SU-DHL-6 (cell line): ENCODE measurements around the gene KCNK18.

Experiments used
- H2AFZ ChIP-seq: fragments of 200-600 bp; sonication (generic); 2 replicates; pipeline ENCODE4 v1.6.1; 2014; ENCODE audit warnings: low read depth, mild to moderate bottlenecking, moderate library complexity, mixed read lengths, antibody characterized with exemption, low read length; ENCODE audit not compliant: severe bottlenecking
- H3F3A ChIP-seq: fragments of 200-600 bp; shearing (Covaris generic); 2 replicates; pipeline ENCODE4 v1.6.0; 2016; ENCODE audit warnings: antibody characterized with exemption, mild to moderate bottlenecking; ENCODE audit not compliant: insufficient read depth
- H3K27ac ChIP-seq: fragments of 200-600 bp; sonication (generic); 2 replicates; pipeline ENCODE4 v1.5.1; 2016; ENCODE audit warnings: low read depth, mild to moderate bottlenecking, low read length, moderate library complexity, mixed read lengths
- H3K27me3 ChIP-seq: fragments of 200-600 bp; sonication (generic), shearing (Covaris generic); 2 replicates; pipeline ENCODE4 v1.6.0; 2014; ENCODE audit warnings: mild to moderate bottlenecking, low read length
- H3K36me3 ChIP-seq: fragments of 200-600 bp; sonication (generic); 2 replicates; pipeline ENCODE4 v1.6.1; 2014; ENCODE audit warnings: mild to moderate bottlenecking, low read length, mixed read lengths
- H3K4me2 ChIP-seq: fragments of 300-600, 200-600 bp; shearing (Covaris generic), sonication (generic); 2 replicates; pipeline ENCODE4 v1.6.0; 2014; ENCODE audit warnings: low read length, low read depth, mild to moderate bottlenecking; ENCODE audit not compliant: poor library complexity, severe bottlenecking
- H3K4me3 ChIP-seq: fragments of 200-600 bp; sonication (generic); 2 replicates; pipeline ENCODE4 v1.5.1; 2014; ENCODE audit warnings: antibody characterized with exemption, low read length, mild to moderate bottlenecking, mixed read lengths; ENCODE audit not compliant: insufficient read depth, poor library complexity, severe bottlenecking
- H3K79me2 ChIP-seq: fragments of 200-600 bp; sonication (generic); 2 replicates; pipeline ENCODE4 v1.6.1; 2014; ENCODE audit warnings: mild to moderate bottlenecking, low read length, moderate library complexity; ENCODE audit not compliant: insufficient read depth
- H3K9ac ChIP-seq: fragments of 200-600 bp; sonication (generic); 2 replicates; pipeline ENCODE4 v1.7.0; 2014; ENCODE audit warnings: mild to moderate bottlenecking, low read length
- H3K9me2 ChIP-seq: fragments of 200-600 bp; sonication (generic); replicated peaks from 2 replicates; pipeline ENCODE4 v1.6.1; 2014; ENCODE audit warnings: low read length; ENCODE audit not compliant: insufficient read depth
- H3K9me3 ChIP-seq: fragments of 200-600 bp; sonication (generic); 2 replicates; pipeline ENCODE4 v1.6.1; 2014; ENCODE audit warnings: low read length, mixed read lengths; ENCODE audit not compliant: insufficient read depth
- H4K20me1 ChIP-seq: fragments of 200-600 bp; sonication (generic); 2 replicates; pipeline ENCODE4 v1.6.1; 2014; ENCODE audit warnings: low read depth, mild to moderate bottlenecking, antibody characterized with exemption, low read length, moderate library complexity, mixed read lengths
- EZH2phosphoT487 ChIP-seq: fragments of 200-600 bp; sonication (generic), shearing (Covaris generic); conservative IDR thresholded peaks from 2 replicates; pipeline ENCODE4 v1.6.1; 2018; ENCODE audit warnings: mild to moderate bottlenecking, antibody characterized with exemption, low read length, moderate library complexity, mixed read lengths
- TF ChIP-seq, protein P1 (sequence below): fragments of 200-600 bp; sonication (generic); IDR thresholded peaks from one replicate; pipeline ENCODE4 v1.5.1; 2017; ENCODE audit warnings: antibody characterized with exemption, mild to moderate bottlenecking, low read length, moderate library complexity; ENCODE audit not compliant: insufficient read depth, poor library complexity, severe bottlenecking

KCNK18 gene

DNA sequence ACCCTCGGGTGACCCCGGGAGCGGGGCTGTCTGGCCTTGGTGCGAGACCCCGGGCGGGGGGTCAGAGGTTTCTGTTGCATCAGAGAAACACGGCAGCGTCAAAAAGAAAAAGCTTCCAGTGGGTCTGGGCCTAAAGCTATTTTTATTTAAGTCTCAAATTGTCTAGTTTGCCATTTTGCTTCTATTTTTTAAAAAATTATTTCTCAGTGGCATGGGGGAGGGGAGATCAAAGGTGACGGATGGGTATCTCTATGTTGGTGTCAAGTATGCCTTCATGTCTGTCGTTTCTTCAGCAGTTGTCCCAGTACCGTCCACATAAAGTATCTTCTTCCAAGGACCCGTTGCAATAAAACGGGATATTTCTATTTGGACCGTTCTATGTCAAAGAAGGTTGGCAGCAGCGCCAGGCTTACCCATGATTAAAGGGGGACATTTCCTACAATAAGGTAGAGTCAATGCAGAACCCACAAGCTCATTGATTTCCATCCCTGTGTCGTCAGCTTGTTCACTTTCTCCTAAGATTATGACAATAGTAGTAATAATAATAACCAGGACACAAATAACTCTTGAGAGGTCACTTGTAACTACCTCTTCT lies 33.2 kb upstream of the KCNK18 start:
- no peaks in the 10 kb centered on the region for H3F3A ChIP-seq
- H3K9ac ChIP-seq: no peak overlapping the region
- TF ChIP-seq, protein P1, sequence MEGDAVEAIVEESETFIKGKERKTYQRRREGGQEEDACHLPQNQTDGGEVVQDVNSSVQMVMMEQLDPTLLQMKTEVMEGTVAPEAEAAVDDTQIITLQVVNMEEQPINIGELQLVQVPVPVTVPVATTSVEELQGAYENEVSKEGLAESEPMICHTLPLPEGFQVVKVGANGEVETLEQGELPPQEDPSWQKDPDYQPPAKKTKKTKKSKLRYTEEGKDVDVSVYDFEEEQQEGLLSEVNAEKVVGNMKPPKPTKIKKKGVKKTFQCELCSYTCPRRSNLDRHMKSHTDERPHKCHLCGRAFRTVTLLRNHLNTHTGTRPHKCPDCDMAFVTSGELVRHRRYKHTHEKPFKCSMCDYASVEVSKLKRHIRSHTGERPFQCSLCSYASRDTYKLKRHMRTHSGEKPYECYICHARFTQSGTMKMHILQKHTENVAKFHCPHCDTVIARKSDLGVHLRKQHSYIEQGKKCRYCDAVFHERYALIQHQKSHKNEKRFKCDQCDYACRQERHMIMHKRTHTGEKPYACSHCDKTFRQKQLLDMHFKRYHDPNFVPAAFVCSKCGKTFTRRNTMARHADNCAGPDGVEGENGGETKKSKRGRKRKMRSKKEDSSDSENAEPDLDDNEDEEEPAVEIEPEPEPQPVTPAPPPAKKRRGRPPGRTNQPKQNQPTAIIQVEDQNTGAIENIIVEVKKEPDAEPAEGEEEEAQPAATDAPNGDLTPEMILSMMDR: no peak
- no peak overlapping the region for H3K4me3 ChIP-seq
- H4K20me1 ChIP-seq: no peaks in the 10 kb centered on the region
- H3K36me3 ChIP-seq: no peaks in the 10 kb centered on the region
- no peaks in the 10 kb centered on the region for H3K27me3 ChIP-seq
- H3K79me2 ChIP-seq: no peaks in the 10 kb centered on the region
- no peak overlapping the region for H3K27ac ChIP-seq
- H3K4me2 ChIP-seq: no peak overlapping the region
- H3K9me2 ChIP-seq: no peaks in the 10 kb centered on the region
- no peaks in the 10 kb centered on the region for H3K9me3 ChIP-seq
- H2AFZ ChIP-seq: no peak overlapping the region

DNA sequence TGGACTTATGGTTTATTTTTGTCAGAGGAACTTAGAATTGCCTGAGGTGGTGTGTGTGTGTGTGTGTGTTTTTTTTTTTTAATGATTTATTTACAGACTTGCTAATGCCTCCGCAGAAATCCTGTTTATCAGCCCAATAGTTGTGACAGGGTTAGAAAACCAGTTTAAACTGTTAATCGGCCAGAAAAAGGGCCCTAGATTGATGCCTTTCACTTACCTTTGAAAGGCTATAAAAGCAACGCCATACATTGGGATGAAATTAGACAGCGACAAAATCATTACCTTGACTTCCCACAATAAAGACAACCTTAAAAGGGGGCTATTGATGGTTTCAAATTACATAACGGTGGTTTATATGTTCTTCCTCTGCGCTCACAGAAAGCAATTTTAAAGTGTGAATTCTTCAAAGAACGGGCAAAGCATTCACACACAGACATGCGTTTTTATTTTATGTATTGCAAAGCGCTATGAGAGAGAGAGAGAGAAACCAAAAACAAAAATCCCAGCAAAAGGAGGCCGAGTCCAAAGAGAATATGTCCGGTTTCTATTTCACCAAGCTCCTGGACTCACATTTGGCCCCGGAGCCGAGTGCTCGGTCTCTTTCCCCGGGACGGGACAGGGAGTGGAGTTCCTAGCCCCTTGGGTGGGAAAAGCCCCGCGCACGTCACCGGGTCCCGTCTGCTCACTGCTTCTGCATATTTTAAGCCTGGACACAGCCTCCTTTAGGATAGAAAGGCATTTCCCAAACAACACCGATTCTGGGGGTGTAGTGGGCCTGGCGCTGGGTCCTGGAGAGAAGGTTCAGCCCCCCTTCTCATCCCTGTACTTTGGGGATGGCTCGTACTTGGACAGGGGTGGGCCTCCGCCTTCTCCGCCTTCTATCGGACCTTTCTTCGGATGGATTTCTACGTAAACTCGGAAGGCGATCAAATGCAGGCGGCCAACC lies 32.4 kb upstream of the KCNK18 start:
- H3K4me3 ChIP-seq: no peak overlapping the region
- H3K9me3 ChIP-seq: no peaks in the 10 kb centered on the region
- H3K36me3 ChIP-seq: no peaks in the 10 kb centered on the region
- H3K4me2 ChIP-seq: no peak overlapping the region
- no peaks in the 10 kb centered on the region for H4K20me1 ChIP-seq
- H3K79me2 ChIP-seq: no peaks in the 10 kb centered on the region
- H3K27me3 ChIP-seq: no peaks in the 10 kb centered on the region
- no peaks in the 10 kb centered on the region for H3K9me2 ChIP-seq
- no peaks in the 10 kb centered on the region for H3F3A ChIP-seq
- TF ChIP-seq EZH2phosphoT487: no peak
- TF ChIP-seq, protein P1: no peak
- no peak overlapping the region for H3K9ac ChIP-seq
- H2AFZ ChIP-seq: no peak overlapping the region
- no peak overlapping the region for H3K27ac ChIP-seq

DNA sequence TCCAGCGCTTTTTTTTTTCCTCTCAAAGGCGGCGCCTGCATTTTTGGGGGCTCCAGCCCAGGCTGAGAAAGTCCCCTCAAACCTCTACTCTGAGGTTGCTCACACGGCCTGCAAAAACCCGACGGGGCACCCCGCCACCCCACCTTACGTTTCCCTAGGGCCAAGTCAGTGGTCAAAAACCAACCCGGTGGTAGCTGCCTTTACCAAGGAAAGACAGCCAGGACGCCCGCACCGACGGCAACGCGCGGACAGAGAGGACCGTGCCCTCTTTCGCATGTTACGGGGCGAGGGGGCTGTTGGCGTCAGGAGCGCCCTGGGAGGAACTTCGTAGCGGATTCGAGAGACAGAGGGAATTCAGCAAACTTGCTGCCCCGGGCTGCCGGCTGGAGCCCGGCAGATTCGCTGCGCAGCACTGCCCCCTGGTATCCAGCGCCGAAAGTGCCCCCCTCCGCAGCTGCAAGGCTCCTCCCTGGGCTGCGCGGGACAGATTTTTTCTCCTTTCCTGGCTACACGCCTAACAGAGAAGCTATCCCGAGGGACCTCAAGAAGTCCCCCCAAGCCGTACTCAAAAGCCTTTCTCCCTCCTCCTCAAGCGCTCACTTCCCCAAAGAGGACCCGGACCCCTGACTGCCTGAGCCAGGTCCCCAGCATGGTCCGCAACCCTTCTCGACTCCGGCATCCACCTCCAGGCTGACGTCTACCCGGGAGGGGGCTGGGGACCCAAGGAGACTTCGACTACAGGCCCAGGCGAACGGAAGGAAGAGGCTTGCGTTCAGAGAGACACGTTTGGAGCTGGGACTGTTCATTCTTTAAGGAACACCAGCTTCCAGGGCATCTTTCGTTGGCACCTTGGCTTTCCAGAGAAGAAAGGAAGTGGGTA lies 31.5 kb upstream of the KCNK18 start:
- no peaks in the 10 kb centered on the region for H4K20me1 ChIP-seq
- H3K79me2 ChIP-seq: no peaks in the 10 kb centered on the region
- H3K27ac ChIP-seq: no peak overlapping the region
- H3K9ac ChIP-seq: no peak overlapping the region
- H3K9me3 ChIP-seq: no peaks in the 10 kb centered on the region
- H3K36me3 ChIP-seq: no peaks in the 10 kb centered on the region
- TF ChIP-seq EZH2phosphoT487: no peak
- TF ChIP-seq, protein P1: no peak
- no peak overlapping the region for H2AFZ ChIP-seq
- no peak overlapping the region for H3K4me3 ChIP-seq
- H3F3A ChIP-seq: no peaks in the 10 kb centered on the region
- no peaks in the 10 kb centered on the region for H3K9me2 ChIP-seq
- H3K4me2 ChIP-seq: no peak overlapping the region
- H3K27me3 ChIP-seq: no peaks in the 10 kb centered on the region
